ENCODE data around the gene CRNKL1.
A peak's percentile ranks its signal among the peaks of the same experiment; 100 is the strongest.

Gene CRNKL1

GRCh38 chr20:19991854-19992253 lies 60.4 kb downstream of the CRNKL1 start:
- no peak overlapping the region for H3K27ac ChIP-seq (ENCODE audit: low read length)
- no peaks in the 10 kb centered on the region for H3K9me3 ChIP-seq (ENCODE audit: control insufficient read depth in 1 of 2, low read length in 2 of 2)
- H3K27me3 ChIP-seq (ENCODE audit: low read depth, low read length), result no peaks in the 10 kb centered on the region
- H3K36me3 ChIP-seq (ENCODE audit: control insufficient read depth in 1 of 2, insufficient read depth in 2 of 2, low read length in 2 of 2), result peaks cover 19 to 22% of the 10 kb centered on the region in 2 donors
- H3K4me3 ChIP-seq (ENCODE audit: low read depth in 1 of 2, low read length in 2 of 2), result no peak overlapping the region
- peaks cover 14 to 47% of the 10 kb centered on the region in 2 donors for H3K4me1 ChIP-seq (ENCODE audit: control insufficient read depth in 1 of 2, insufficient read depth in 2 of 2, low read length in 2 of 2)

DNA sequence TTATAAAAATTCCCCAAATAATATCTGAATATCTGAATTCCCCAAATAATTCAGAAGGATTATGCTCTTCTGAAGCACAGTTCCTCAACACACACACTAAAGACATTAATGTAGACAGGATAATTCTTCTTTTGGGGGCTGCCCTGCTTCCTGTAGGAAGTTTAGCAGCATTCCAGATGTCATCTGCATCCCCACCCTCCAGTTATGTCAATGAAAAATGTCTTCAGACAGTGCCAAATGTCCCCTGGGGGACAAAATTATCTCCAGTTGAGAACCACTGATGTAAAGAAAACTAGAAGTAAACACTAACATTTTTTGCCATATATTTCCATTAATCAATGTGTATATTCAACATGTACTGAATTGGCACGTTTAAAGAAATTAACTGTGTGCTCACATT lies 61.0 kb downstream of the CRNKL1 start:
- Histone ChIP-seq H3K4me1 (ENCODE audit: control insufficient read depth in 1 of 2, insufficient read depth in 2 of 2, low read length in 2 of 2) (peaks cover 14 to 47% of the 10 kb centered on the region in 2 donors), H3K27me3 (ENCODE audit: low read depth, low read length) (no peaks in the 10 kb centered on the region), H3K9me3 (ENCODE audit: control insufficient read depth in 1 of 2, low read length in 2 of 2) (no peaks in the 10 kb centered on the region), H3K4me3 (ENCODE audit: low read depth in 1 of 2, low read length in 2 of 2) (no peak overlapping the region), H3K36me3 (ENCODE audit: control insufficient read depth in 1 of 2, insufficient read depth in 2 of 2, low read length in 2 of 2) (peaks cover 17 to 19% of the 10 kb centered on the region in 2 donors), H3K27ac (ENCODE audit: low read length) (no peak overlapping the region)

DNA sequence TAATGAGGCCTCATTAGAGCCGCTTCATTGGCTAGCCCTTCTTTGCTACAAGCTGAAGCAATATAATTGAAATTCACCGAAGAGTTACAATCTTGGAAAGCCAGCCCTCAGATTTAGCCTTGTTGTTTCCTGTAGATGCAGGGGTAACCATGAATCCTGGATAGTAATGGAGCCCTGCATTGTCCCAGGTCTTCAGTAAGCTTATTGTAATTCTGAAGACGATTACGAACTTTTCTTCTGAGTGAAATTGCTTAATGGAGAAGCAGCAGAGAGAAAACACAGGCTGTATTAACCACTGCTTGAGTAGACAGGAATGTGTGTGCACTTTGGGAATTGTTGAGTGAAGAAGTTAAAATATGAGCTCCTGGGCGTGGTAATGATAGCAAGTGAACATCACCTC lies 61.4 kb downstream of the CRNKL1 start:
- H3K9me3 ChIP-seq (ENCODE audit: control insufficient read depth in 1 of 2, low read length in 2 of 2), result no peaks in the 10 kb centered on the region
- H3K4me3 ChIP-seq (ENCODE audit: low read depth in 1 of 2, low read length in 2 of 2), result no peak overlapping the region
- H3K4me1 ChIP-seq (ENCODE audit: control insufficient read depth in 1 of 2, insufficient read depth in 2 of 2, low read length in 2 of 2), result peaks cover 14 to 52% of the 10 kb centered on the region in 2 donors
- peaks cover 17 to 19% of the 10 kb centered on the region in 2 donors for H3K36me3 ChIP-seq (ENCODE audit: control insufficient read depth in 1 of 2, insufficient read depth in 2 of 2, low read length in 2 of 2)
- no peak overlapping the region for H3K27ac ChIP-seq (ENCODE audit: low read length)
- no peaks in the 10 kb centered on the region for H3K27me3 ChIP-seq (ENCODE audit: low read depth, low read length)

- Histone ChIP-seq H3K27ac (ENCODE audit: low read length) (no peak overlapping the region), H3K36me3 (ENCODE audit: control insufficient read depth in 1 of 2, insufficient read depth in 2 of 2, low read length in 2 of 2) (peaks cover 4 to 17% of the 10 kb centered on the region in 2 donors), H3K9me3 (ENCODE audit: control insufficient read depth in 1 of 2, low read length in 2 of 2) (no peaks in the 10 kb centered on the region), H3K27me3 (ENCODE audit: low read depth, low read length) (no peaks in the 10 kb centered on the region), H3K4me1 (ENCODE audit: control insufficient read depth in 1 of 2, insufficient read depth in 2 of 2, low read length in 2 of 2) (peaks cover 0 to 39% of the 10 kb centered on the region in 2 donors), H3K4me3 (ENCODE audit: low read depth in 1 of 2, low read length in 2 of 2) (no peak overlapping the region)
Observed at GRCh38 chr20:19987046-19987445, 65.2 kb downstream of the CRNKL1 start.

GRCh38 chr20:19986419-19986818 lies 65.8 kb downstream of the CRNKL1 start:
- peak overlapping the region; percentile 6 for H3K27ac ChIP-seq (ENCODE audit: low read length)

More at GRCh38 chr20:19986419-19986818, 65.8 kb downstream of the CRNKL1 start:
- Histone ChIP-seq H3K36me3 (ENCODE audit: control insufficient read depth in 1 of 2, insufficient read depth in 2 of 2, low read length in 2 of 2) (peaks cover 0 to 12% of the 10 kb centered on the region in 2 donors), H3K4me3 (ENCODE audit: low read depth in 1 of 2, low read length in 2 of 2) (no peak overlapping the region), H3K9me3 (ENCODE audit: control insufficient read depth in 1 of 2, low read length in 2 of 2) (no peaks in the 10 kb centered on the region), H3K4me1 (ENCODE audit: control insufficient read depth in 1 of 2, insufficient read depth in 2 of 2, low read length in 2 of 2) (peaks cover 0 to 41% of the 10 kb centered on the region in 2 donors), H3K27me3 (ENCODE audit: low read depth, low read length) (no peaks in the 10 kb centered on the region)
